ENCODE results near the gene SH3BGRL. TPM values are rescaled to one million over a fixed set of nuclear protein-coding genes. Genes with fewer than 3 reads are reported as not detected.
"Not testable (repeated sequence)": the region's sequence is repeated elsewhere in the genome, so short reads cannot be mapped to it uniquely, and the experiment has no call there.

SH3BGRL gene
- total RNA-seq, 1 donor from 2014 or later = 80.6 TPM

- peak; percentile 53 for DNase-seq (ENCODE audit: low read depth)
Measured at GRCh38 chrX:81259020-81259713, 57.3 kb downstream of the SH3BGRL start.

- DNase-seq (ENCODE audit: low read depth) = no peak
Measured at GRCh38 chrX:81259714-81260395, 58.0 kb downstream of the SH3BGRL start.

GRCh38 chrX:81261576-81261975 lies 59.7 kb downstream of the SH3BGRL start:
- no peak for DNase-seq (ENCODE audit: low read depth)

GRCh38 chrX:81263059-81263458 lies 61.2 kb downstream of the SH3BGRL start:
- no peak for DNase-seq (ENCODE audit: low read depth)

- DNase-seq (ENCODE audit: low read depth) = no peak
Measured at GRCh38 chrX:81278616-81279015, 76.7 kb downstream of the SH3BGRL start.

GRCh38 chrX:81280148-81280547 lies 78.2 kb downstream of the SH3BGRL start:
- DNase-seq (ENCODE audit: low read depth) = no peak

DNA sequence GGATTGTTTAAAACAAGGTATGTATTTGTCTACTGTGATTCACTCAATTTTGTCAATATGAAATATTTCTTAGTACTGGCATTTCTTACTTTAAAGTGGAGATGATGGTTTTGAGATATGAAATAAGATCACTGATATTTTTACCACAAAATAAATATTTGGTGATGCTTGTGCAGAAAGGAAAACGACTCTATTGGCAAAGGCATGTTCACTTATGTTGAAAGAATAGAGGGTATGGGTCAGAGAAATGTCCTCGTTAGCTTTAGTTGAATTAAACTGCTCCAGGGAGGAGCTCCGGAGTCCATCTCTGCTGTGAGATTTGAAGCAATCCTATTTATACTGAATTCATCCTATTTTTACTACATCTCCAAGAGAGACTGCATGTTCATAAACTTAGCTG lies 84.2 kb downstream of the SH3BGRL start:
- DNase-seq (ENCODE audit: low read depth) = no peak

DNA sequence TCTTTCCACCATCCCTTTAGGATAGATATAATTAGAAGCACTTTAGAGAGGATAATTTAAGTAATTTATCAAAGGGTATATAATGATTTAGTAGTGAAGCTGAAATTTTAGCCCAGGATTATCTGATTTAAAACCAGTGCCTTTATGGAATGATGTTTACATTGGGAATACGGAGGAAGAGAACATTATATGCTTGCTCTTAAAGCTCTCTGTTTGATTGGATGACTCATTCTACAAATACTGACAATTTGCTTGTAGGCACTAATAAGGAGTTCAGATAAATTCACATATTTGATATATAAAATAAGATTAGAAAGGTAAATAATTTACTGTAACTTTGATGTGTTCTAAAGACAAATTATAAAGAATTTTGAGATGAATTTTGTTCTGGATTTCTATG lies 84.7 kb downstream of the SH3BGRL start:
- no peak for DNase-seq (ENCODE audit: low read depth)

DNA sequence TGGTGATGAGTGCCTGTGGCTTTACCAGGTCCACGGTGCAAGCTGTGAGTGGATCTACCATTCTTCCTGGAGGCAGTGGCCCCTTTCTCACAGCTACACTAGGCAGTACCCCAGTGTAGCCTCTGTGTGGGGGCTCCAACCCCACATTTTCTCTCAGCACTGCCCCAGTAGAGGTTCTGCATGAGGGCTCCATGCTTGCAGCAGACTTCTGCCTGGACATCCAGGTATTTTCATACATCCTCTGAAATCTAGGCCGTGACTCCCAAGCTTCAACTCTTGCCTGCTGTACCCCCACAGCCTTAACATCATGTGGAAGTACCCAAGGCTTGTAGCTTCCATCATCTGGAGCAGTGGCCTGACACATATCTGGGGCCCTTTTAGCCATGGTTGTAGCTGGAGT lies 90.1 kb downstream of the SH3BGRL start:
- no peak for DNase-seq (ENCODE audit: low read depth)

GRCh38 chrX:81294101-81294500 lies 92.2 kb downstream of the SH3BGRL start:
- no peak for DNase-seq (ENCODE audit: low read depth)

GRCh38 chrX:81301877-81302276 lies 100.0 kb downstream of the SH3BGRL start:
- no peak for DNase-seq (ENCODE audit: low read depth)

GRCh38 chrX:81304563-81304962 lies 102.7 kb downstream of the SH3BGRL start:
- no peak for DNase-seq (ENCODE audit: low read depth)

DNA sequence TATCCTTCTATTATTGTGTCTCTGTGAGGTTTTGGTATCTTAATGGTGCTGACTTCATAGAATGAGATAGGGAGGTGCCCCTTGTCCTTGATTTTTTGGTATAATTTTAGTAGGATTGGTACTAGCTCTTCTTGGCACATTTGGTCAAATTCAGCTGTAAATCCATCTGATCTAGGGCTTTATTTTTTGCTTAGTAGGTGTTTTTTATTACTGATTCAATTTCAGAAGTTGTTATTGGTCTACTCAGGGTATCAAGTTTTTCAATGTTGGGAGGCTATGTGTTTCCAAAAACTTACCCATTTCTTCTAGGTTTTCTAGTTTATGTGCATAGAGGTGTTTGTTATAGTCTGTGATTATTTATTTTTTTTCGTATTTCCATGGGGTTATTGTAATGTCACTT lies 103.3 kb downstream of the SH3BGRL start:
- DNase-seq (ENCODE audit: low read depth) = no peak

GRCh38 chrX:81308086-81308829 lies 106.4 kb downstream of the SH3BGRL start:
- no peak for DNase-seq (ENCODE audit: low read depth)

- DNase-seq (ENCODE audit: low read depth) = no peak
Measured at GRCh38 chrX:81316163-81316562, 114.3 kb downstream of the SH3BGRL start.

GRCh38 chrX:81331653-81332052 lies 129.8 kb downstream of the SH3BGRL start:
- DNase-seq (ENCODE audit: low read depth) = not testable (repeated sequence)

DNA sequence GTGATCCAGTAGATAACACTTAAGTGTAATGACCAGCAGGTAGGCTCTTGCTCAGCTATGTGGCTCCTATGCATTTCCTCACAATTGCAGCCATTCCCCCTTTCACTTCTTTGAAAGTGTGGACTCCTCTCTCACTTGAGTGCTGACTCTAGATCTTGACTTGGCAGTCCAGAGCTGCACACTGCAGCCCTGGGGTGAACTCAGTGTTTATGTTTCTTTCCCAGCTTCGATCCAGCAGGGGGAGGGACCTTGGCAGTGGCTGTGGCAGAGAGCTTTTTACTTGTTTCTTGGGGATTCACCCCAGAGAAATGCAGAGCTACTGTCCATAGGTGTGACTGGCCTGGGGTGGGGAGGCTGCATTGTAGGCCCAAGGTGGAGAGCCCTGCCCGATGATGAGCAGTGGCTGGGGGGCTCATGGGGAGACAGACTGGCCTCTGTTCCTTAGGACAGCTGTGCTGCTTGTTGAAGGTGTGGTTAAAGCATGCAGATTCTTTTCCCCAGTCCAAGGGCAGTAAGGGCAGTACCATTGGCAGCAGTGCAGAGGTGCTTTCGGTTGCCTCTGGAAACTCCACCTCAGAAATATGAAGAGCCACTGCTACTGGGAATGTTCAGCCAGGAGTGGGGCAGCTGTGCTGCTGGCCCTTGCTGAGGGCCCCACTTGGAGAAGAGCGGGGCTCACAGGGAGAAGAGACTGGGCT lies 134.7 kb downstream of the SH3BGRL start:
- DNase-seq (ENCODE audit: low read depth) = no peak

DNA sequence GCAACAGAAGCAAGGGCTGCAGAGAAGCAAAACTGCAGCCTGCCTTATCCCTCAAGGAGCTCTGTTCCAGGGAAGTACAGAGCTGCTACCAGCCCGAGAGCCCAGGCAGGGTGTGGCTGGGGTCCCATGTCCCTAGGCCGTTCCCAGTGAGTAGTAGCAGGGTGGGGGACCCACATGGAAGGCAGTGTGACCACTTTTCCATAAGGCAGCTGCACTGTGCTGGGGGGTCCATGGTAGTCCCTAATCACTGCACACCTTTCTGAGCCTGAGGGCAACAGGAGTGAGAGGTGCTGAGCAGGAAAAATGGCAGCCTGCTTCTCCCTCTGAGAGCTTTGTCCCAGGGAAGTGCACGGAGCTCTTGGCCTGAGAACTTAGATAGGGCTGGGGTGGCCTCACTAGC lies 135.9 kb downstream of the SH3BGRL start:
- no peak for DNase-seq (ENCODE audit: low read depth)

GRCh38 chrX:81338924-81339323 lies 137.0 kb downstream of the SH3BGRL start:
- no peak for DNase-seq (ENCODE audit: low read depth)

- not testable (repeated sequence) for DNase-seq (ENCODE audit: low read depth)
Measured at GRCh38 chrX:81345296-81345695, 143.4 kb downstream of the SH3BGRL start.
